Measurements from ENCODE around the gene MAP4K4. TPM values are rescaled to one million over a fixed set of nuclear protein-coding genes. Genes with fewer than 3 reads are reported as not detected.
"Not testable (repeated sequence)": the region's sequence is repeated elsewhere in the genome, so short reads cannot be mapped to it uniquely, and the experiment has no call there.

MAP4K4 gene
- total RNA-seq, 2 donors from 2014 or later: 53.5 to 75.8 TPM

GRCh38 chr2:101734505-101735165, 37.1 kb downstream of the MAP4K4 start:
- intact Hi-C loops (cut with DNase I): no loop called here
- DNase-seq (ENCODE audit: low spot score): no peak

GRCh38 chr2:101735166-101735533, 37.6 kb downstream of the MAP4K4 start:
- DNase-seq (ENCODE audit: low spot score): no peak
- intact Hi-C loops (cut with DNase I): no loop called here

- intact Hi-C loops (cut with DNase I): no loop called here
- no peak for DNase-seq (ENCODE audit: low spot score)
Observed at GRCh38 chr2:101736233-101736632, 38.7 kb downstream of the MAP4K4 start.

GRCh38 chr2:101736861-101737291, 39.4 kb downstream of the MAP4K4 start:
- intact Hi-C loops (cut with DNase I): no loop called here
- DNase-seq (ENCODE audit: low spot score): no peak

DNA sequence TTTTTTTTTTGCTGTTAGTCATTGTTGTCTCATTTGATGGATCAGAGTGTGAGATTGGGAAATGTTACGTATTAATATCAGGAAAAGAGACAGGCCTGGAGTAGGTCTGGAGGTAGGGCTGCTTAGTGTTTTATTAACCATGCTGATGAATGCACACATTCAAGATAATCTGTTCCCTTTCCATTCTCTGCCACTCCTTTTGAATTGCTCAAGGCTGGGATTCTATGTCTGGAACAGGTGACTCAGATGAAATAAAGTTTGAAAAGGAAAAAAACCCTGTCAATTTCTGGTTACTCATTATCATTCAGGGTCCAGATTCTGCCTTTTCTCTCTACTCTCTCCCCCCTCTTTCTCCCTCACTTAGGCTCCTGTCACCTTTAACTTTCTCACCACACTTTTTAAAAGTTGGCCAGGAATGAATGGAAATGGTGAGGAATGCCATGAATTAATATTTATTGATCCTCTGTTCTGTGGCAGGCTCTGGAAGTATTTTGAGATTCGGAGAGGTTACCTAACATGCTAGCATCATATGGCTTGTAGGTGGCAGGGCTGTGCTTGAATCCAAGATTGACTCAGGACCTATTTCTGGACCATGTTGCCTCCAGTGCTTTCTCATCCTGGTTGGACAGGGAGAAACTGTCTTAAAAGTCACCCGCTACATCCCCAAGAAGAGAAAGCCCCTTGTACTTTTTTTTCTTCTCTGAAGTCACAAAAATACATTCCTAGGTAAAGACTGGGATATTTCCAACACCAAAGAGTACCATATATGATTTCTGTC, 40.2 kb downstream of the MAP4K4 start:
- intact Hi-C loops (cut with DNase I): no loop called here
- no peak for DNase-seq (ENCODE audit: low spot score)

DNA sequence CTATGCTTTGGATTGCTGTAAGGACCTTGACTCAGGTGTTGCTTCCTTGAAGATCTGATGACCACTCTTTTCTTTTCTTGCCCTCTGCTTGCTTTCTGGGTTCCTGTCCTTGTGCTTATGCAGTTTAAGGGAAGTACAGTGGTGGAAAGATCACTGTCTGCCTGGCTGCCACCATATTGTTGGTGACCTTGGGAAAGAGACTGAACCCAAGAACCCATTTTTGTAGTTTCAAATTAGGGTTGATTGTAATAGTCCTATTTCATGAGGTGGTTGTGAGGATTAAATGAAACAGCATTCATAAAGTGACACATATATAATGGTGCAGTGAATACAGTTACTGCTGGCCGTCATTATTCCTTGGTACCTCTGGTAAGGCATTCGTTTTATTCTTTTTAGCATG, 41.1 kb downstream of the MAP4K4 start:
- intact Hi-C loops (cut with DNase I): no loop called here
- DNase-seq (ENCODE audit: low spot score): no peak

DNA sequence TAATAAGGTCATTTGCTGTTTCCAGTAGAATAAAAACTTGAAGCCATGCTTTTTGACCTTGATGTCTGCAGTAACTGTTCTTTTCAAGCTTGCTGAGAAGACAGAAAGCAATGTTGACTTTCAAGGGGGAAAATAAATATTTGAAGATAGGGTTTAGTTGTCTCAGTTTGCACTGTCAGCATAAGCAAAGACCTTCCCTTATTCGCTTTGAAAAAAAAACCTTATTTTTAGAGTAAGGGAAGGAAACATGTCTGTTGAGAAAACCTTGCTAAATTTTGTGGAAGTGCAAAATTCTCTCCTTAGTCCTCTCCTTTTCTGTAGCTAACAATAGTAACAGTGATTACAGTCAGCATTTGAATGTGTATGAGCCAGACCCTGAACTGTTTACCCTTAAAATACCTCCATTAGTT, 43.1 kb downstream of the MAP4K4 start:
- DNase-seq (ENCODE audit: low spot score): no peak
- intact Hi-C loops (cut with DNase I): no loop called here

DNA sequence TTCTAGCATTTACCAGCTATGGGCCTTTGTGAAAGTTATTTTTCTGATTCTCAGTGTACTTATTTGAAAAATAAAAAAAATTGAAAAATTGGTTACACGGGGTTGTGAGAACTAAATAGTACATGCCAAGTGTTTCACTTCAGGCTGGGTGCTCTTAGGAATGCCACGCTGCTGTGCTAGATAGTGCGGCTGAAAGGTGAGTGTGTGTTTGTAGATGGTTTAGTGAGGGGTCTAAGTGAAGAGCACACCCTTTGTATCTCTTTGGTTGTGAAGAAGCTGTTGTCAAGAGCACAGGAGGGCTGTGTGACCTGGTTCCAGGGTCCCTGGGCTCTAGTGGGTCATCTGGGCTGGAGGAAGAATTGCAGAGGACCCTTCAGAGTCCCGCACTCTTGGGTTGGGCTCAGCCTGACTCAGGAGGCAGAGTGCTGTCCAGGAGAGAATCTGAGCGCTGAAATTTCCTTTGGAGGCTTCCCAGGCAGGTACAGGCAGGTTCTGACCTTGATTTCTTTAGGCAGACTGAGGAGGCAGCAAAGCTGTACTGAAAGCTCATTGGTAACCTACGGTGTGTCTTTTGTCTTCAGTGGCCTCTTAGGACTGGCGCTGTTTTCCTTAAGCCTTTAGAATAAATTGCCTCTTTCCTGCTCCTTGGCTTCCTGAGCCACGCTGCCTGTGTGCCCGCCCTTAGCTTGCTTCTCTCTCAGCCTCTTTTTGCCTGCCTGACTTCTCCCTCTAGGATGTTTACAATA, 44.4 kb downstream of the MAP4K4 start:
- intact Hi-C loops (cut with DNase I): no loop called here
- DNase-seq (ENCODE audit: low spot score): no peak

- intact Hi-C loops (cut with DNase I): no loop called here
- DNase-seq (ENCODE audit: low spot score): no peak
Observed at GRCh38 chr2:101742547-101742946, 45.0 kb downstream of the MAP4K4 start.

DNA sequence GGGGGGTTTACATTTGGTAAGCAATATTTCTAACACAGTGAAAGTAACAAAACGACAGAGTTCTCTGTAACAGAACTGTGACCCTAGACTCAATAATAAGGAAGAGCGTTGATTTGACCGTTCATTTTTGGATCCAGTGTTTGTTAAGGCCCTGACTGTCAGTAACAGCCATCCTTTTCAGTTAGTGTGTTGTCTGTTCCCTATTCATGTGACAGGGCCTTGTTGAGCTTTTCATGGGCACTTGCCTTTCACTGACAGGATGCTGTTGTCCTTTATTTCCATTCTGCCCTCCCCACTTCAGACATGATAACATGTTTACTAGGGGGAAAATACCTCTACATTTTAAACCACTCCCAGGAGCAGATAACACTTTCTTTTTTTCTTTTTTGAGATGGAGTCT, 45.8 kb downstream of the MAP4K4 start:
- intact Hi-C loops (cut with DNase I): no loop called here
- no peak for DNase-seq (ENCODE audit: low spot score)

DNA sequence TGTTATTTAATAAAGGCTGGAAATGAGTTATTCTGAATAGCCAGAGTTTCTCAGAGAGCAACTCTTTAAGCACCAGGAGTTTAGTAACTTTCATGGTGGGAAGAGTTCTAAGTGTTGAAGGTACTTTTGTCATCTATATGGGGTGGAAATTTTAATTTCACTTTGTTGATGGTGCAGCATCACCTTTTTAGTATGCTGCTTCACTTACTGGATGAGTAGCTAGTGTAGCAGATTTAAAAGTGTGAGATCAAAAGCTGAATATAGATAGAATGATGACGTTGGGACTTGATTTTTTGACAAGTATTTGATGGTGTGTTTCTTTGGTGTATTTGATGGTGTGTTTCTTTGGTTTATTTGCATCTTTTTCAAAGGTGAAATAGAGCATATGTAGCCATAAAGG, 47.3 kb downstream of the MAP4K4 start:
- DNase-seq (ENCODE audit: low spot score): no peak
- intact Hi-C loops (cut with DNase I): no loop called here

DNA sequence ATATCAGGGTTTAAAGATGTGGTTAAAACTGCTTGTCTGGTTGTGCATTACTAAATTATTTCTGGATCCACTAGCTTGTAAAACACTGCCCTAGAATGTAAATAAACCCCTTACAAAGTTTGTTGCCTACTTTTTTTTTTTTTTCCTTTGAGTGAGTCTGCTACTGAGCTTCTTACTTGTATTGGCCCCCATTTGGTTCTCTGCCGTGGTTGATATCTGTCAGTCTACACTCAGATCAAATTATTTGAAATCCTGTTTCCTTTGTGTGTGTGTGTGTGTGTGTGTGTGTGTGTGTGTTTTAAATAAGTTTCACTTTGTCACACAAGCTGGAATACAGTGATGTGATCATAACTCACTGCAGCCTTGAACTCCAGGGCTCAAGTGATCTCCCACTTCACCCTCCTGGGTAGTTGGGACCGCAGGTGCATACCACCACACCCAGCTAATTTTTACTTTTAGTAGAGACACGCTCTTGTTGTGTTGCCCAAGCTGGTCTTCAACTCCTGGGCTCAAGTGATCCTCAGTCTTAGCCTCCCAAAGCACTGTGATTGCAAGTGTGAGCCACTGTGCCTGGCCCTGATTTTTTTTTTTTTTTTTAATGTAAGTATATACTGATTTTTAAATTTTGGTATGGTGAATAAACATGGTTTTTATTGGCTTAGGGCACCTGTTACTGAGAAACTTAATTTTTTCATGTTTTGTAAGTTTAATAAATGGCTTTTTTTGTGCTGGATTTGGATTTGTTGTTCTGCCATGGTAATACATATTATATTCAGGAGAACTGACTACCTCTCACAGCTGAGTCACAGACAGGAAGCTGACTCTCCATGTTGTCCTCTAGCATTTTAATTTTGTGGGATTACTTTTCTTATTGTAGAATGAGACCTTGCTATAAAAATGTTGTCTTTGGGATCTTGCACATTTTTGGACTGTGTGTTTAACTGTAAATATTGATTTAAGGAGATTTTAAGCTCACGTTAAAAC, 48.5 kb downstream of the MAP4K4 start:
- no peak for DNase-seq (ENCODE audit: low spot score)
- intact Hi-C loops (cut with DNase I): no loop called here

GRCh38 chr2:101748000-101748399, 50.5 kb downstream of the MAP4K4 start:
- no peak for DNase-seq (ENCODE audit: low spot score)
- intact Hi-C loops (cut with DNase I): no loop called here

DNA sequence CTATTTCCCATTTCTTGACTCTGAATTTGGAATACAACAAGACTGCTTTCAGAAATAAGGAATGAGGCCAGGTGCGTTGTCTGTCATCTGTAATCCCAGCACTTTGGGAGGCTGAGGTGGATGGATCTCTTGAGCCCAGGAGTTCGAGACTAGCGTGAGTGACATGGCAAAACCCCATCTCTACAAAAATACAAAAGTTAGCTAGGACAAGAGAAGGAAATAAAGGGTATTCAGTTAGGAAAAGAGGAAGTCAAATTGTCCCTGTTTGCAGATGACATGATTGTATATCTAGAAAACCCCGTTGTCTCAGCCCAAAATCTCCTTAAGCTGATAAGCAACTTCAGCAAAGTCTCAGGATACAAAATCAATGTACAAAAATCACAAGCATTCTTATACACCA, 51.0 kb downstream of the MAP4K4 start:
- intact Hi-C loops (cut with DNase I); DNase-seq (ENCODE audit: low spot score): not testable (repeated sequence)

DNA sequence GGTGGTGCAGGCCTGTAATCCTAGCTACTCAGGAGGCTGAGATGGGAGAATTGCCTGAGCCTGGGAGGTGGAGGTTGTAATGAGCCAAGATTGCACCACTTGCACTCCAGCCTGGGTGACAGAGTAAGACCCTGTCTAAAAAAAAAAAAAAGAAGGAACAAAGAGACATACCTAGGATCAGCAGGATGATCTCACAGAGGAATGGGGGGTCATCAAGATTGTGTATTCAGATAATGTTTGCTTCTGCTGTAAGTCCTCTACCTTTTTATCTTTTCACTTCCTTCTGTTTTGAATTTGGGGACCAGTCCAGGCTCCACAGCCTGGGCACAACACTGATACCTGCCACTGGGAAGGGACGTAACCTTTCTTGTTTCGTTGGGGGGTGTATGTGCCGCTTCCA, 53.2 kb downstream of the MAP4K4 start:
- no peak for DNase-seq (ENCODE audit: low spot score)
- intact Hi-C loops (cut with DNase I): loop anchor here in 1 of 2 donors (10.0 kb wide), 1 partner anchor 46 kb away; no protein-coding TSS in a partner anchor

DNA sequence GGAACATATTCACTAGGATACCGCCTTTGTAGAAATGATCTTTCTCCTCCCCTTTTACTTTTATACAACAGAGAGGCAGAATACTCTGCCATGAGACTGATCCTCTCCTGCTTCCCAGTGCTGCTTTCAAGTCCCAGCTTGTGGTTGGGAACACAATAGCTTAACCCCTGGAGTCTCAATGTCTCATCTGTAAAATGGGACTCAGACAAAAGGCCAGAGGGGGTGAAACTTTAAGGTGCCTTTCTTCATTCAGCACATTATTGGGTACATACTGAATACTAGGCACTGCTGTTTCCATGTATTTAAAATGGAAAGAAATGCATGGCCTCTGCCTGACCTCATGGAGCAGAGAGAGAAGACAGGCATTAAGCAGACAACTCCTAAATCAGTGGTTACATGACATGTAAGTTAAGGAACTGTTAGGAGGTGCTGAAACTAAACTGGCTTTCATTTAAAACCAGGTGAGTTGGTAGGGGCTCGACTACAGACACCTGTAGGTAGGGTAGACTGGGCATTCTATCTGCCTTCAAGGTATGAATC, 53.8 kb downstream of the MAP4K4 start:
- DNase-seq (ENCODE audit: low spot score): no peak
- intact Hi-C loops (cut with DNase I): loop anchor here in 1 of 2 donors (10.0 kb wide), 1 partner anchor 47 kb away; no protein-coding TSS in a partner anchor

GRCh38 chr2:101751875-101752619, 54.5 kb downstream of the MAP4K4 start:
- no peak for DNase-seq (ENCODE audit: low spot score)

More at GRCh38 chr2:101751875-101752619, 54.5 kb downstream of the MAP4K4 start:
- intact Hi-C loops (cut with DNase I): loop anchor here (2.0 to 10.0 kb wide), 2 partner anchors 43 to 47 kb away; no protein-coding TSS in a partner anchor
